CD4-positive, alpha-beta T cell treated with Interleukin-6 for 4 hours (primary cell): ENCODE results near the gene CATSPERB.
"Not testable (repeated sequence)": the region's sequence is repeated elsewhere in the genome, so short reads cannot be mapped to it uniquely, and the experiment has no call there.

Experiments used
- DNase-seq: peaks from one replicate; pipeline ENCODE4 v3.0.0-alpha.2; 2020; ENCODE audit warnings: mixed read lengths

Gene CATSPERB

GRCh38 chr14:91667101-91667500, 64.8 kb downstream of the CATSPERB start:
- not testable (repeated sequence) for DNase-seq

GRCh38 chr14:91660790-91661189, 71.1 kb downstream of the CATSPERB start:
- DNase-seq = no peak

- DNase-seq = no peak
These were observed 77.0 kb downstream of the CATSPERB start for GRCh38 chr14:91654836-91655235.

GRCh38 chr14:91653451-91653850, 78.4 kb downstream of the CATSPERB start:
- no peak for DNase-seq

- DNase-seq = peak; percentile 10
These were observed 82.0 kb downstream of the CATSPERB start for GRCh38 chr14:91649930-91650329.

- no peak for DNase-seq
These were observed 84.0 kb downstream of the CATSPERB start for GRCh38 chr14:91647856-91648255.

- DNase-seq = no peak
These were observed 95.3 kb downstream of the CATSPERB start for GRCh38 chr14:91636604-91637003.

GRCh38 chr14:91624757-91625156, 107.1 kb downstream of the CATSPERB start:
- DNase-seq = no peak

GRCh38 chr14:91614187-91614586, 117.7 kb downstream of the CATSPERB start:
- DNase-seq = no peak

- no peak for DNase-seq
These were observed 118.3 kb downstream of the CATSPERB start for GRCh38 chr14:91613459-91614112.

- DNase-seq = no peak
These were observed 120.4 kb downstream of the CATSPERB start for GRCh38 chr14:91611528-91611927.

GRCh38 chr14:91609161-91609560, 122.7 kb downstream of the CATSPERB start:
- no peak for DNase-seq

- no peak for DNase-seq
These were observed 124.4 kb downstream of the CATSPERB start for GRCh38 chr14:91607322-91608047.

GRCh38 chr14:91606851-91607250, 125.0 kb downstream of the CATSPERB start:
- no peak for DNase-seq

GRCh38 chr14:91604611-91605010, 127.3 kb downstream of the CATSPERB start:
- DNase-seq = not testable (repeated sequence)

- DNase-seq = no peak
These were observed 131.9 kb downstream of the CATSPERB start for GRCh38 chr14:91599994-91600393.

GRCh38 chr14:91595736-91596135, 136.2 kb downstream of the CATSPERB start:
- DNase-seq = no peak

GRCh38 chr14:91593957-91594356, 137.9 kb downstream of the CATSPERB start:
- not testable (repeated sequence) for DNase-seq

GRCh38 chr14:91586410-91586809, 145.5 kb downstream of the CATSPERB start:
- no peak for DNase-seq

GRCh38 chr14:91585856-91586255, 146.0 kb downstream of the CATSPERB start:
- no peak for DNase-seq

GRCh38 chr14:91582761-91583160, 149.1 kb downstream of the CATSPERB start:
- no peak for DNase-seq

GRCh38 chr14:91580876-91581577, 150.9 kb downstream of the CATSPERB start:
- DNase-seq = no peak

GRCh38 chr14:91577632-91578233, 154.2 kb downstream of the CATSPERB start:
- no peak for DNase-seq
